Heart left ventricle (tissue), 16 donors: Measurements from ENCODE around the gene SHROOM3. TPM values are rescaled to one million over a fixed set of nuclear protein-coding genes. Genes with fewer than 3 reads are reported as not detected.

Source experiments
- ATAC-seq, 4 donors: fragments of 200-7000 bp; cut with Tn5 transposase; one replicate each; pipeline ENCODE4 v1.9.1; 2020 to 2022; ENCODE audit warnings: moderate library complexity in 4 of 4, mild to moderate bottlenecking in 3 of 4, moderate number of reproducible peaks in 1 of 4
- DNase-seq, 5 donors: peaks; one replicate each; pipeline ENCODE4 v3.0.0-alpha.2; 2020
- H3K27ac ChIP-seq, 12 donors: fragments of 200-600 bp; sonication (generic) in 4 of 12; one replicate each; pipeline versions ENCODE4 v1.5.0 to v1.8.0; 2016 to 2022; ENCODE audit warnings: mild to moderate bottlenecking in 2 of 12
- H3K27me3 ChIP-seq, 9 donors: fragments of 200-600 bp; sonication (generic) in 2 of 9; one replicate each; pipeline versions ENCODE4 v1.5.1 to v1.8.0; 2016 to 2022; ENCODE audit warnings: mild to moderate bottlenecking in 3 of 9
- H3K36me3 ChIP-seq, 9 donors: fragments of 200-600 bp; sonication (generic) in 2 of 9; one replicate each; pipeline versions ENCODE4 v1.5.0 to v1.8.0; 2018 to 2022; ENCODE audit warnings: mild to moderate bottlenecking in 2 of 9
- H3K4me1 ChIP-seq, 12 donors: fragments of 200-600 bp; sonication (generic) in 4 of 12; one replicate each; pipeline versions ENCODE4 v1.5.0 to v1.8.0; 2016 to 2022; ENCODE audit warnings: mild to moderate bottlenecking in 3 of 12
- H3K4me3 ChIP-seq, 12 donors: fragments of 200-600 bp; sonication (generic) in 4 of 12; one replicate each; pipeline versions ENCODE4 v1.5.0 to v1.8.0; 2017 to 2022; ENCODE audit warnings: mild to moderate bottlenecking in 9 of 12, moderate library complexity in 4 of 12
- H3K9me3 ChIP-seq, 12 donors: fragments of 200-600 bp; sonication (generic) in 4 of 12; one replicate each; pipeline versions ENCODE4 v1.5.0 to v1.8.0; 2016 to 2022; ENCODE audit warnings: mild to moderate bottlenecking in 1 of 12
- CTCF ChIP-seq, 12 donors: fragments of 200-600 bp; sonication (generic) in 4 of 12; IDR thresholded peaks; one replicate each; pipeline versions ENCODE4 v1.5.0 to v1.8.0; 2018 to 2022; ENCODE audit warnings: antibody characterized with exemption in 12 of 12, mild to moderate bottlenecking in 5 of 12
- POLR2A ChIP-seq, 2 donors: fragments of 450-650 bp; IDR thresholded peaks; one replicate each; pipeline ENCODE4 v1.6.1; 2017; ENCODE audit warnings: antibody characterized with exemption in 2 of 2, mild to moderate bottlenecking in 2 of 2, moderate library complexity in 2 of 2
- WGBS, 4 donors: extraction: QIAGEN DNeasy Blood & Tissue Kit in 2 of 4; methylation state at CpG; one replicate each; pipeline versions ENCODE4 v1.1.5 to v1.1.7; 2013 to 2018; 5-methylcytosine and 5-hydroxymethylcytosine counted together
- intact Hi-C, 10 donors: fragments of 100-400 bp; cut with DNase I; formaldehyde crosslinking; loops; one replicate each; pipeline versions ENCODE4 v1.11.1 to v1.14.2; 2022
- polyA plus RNA-seq, 2 donors: library from polyadenylated mRNA; stranded (reverse); fragments of 200-250 nt; gene quantifications; one replicate each; pipeline ENCODE4 v1.2.3, GENCODE V29; 2013
- total RNA-seq, 9 donors: library from RNA; depleted of rRNA in 2 of 9; stranded (reverse); fragments of >200 nt in 2 of 9; fragmentation: NEBNext Ultra II Directional in 3 of 9; extraction: Animal tissue kit (Norgen Biotek cat#: 25700) in 3 of 9; gene quantifications; one replicate each; pipeline versions ENCODE4 v1.1.0 to v1.2.4, GENCODE V29; 2016 to 2023
- donor health status: ischemic (EF 13 %, LVEDD 7.1; RV severe dilation, severe dysfunction).
- donor health status: healthy with polysubstance abuse.
- donor health status: DM: no; HTN: yes; CAD: no.
- donor health status: DM: no; HTN: no; CAD: no.
- donor health status: ischemic (EF 25% LVEDD 6.9; RV normal size, moderate dysfunction).
- donor health status: ischemic (EF 25% LVEDD 5.7; RV mildly dilated, moderate dysfunction).
- donor health status: healthy.
- donor health status: DM: yes; HTN: yes; CAD: no.
- donor health status: ischemic (EF 35%, LVEDD 5.7; RV mildly dilated, moderate dysfunction).
- donor health status: nonischemic (EF 11% LVEDD 7.7; RV severe dilation, severe dysfunction).
- donor health status: DM: yes; HTN: yes; CAD: no.
- donor health status: PGD.
- donor health status: ischemic (EF 29% LVEDD 5.4; RV normal size, mild dysfunction).
- donor health status: nonischemic (EF 23%, LVEDD 6.1; RV moderate dilation, normal function).

Gene SHROOM3
- total and polyA plus RNA-seq, 11 donors = 4.6 to 38.5 (median 20.3) TPM

- Histone ChIP-seq H3K36me3 (no peaks in the 10 kb centered on the region), H3K4me3 (no peak overlapping the region), H3K4me1 (peaks cover 0 to 8% (median 0%) of the 10 kb centered on the region in 12 donors), H3K27ac (no peak overlapping the region), H3K27me3 (no peaks in the 10 kb centered on the region), H3K9me3 (no peaks in the 10 kb centered on the region)
- DNase-seq (no peak), ATAC-seq (no peak)
- intact Hi-C loops = loop anchor here in 7 of 10 donors (2.0 to 10.0 kb wide), 7 partner anchors 71 to 508 kb away; partner anchors contain the start of genes FAM47E (in 1 of the 7) and SDAD1 (in 1 of the 7)
- no peak for TF ChIP-seq CTCF (IDR thresholded peaks at IDR 0.05)
- no peak for TF ChIP-seq POLR2A (IDR thresholded peaks at IDR 0.05)
- 74 to 85% (median 82%) methylated on average over 1 of the region's 1 CpG for WGBS, 4 donors
These were observed 67.9 kb downstream of the SHROOM3 start for GRCh38 chr4:76502886-76503285.

- no peak for DNase-seq
- TF ChIP-seq CTCF (IDR thresholded peaks at IDR 0.05) (peak; percentile 49 to 78 (median 67)), POLR2A (IDR thresholded peaks at IDR 0.05) (no peak)
- intact Hi-C loops = loop anchor here (1.0 to 10.0 kb wide), 11 partner anchors 70 to 510 kb away; partner anchors contain the start of genes FAM47E (in 1 of the 10), SDAD1 (in 1 of the 10) and SHROOM3 (in 1 of the 10)
- Histone ChIP-seq H3K4me1 (no peaks in the 10 kb centered on the region), H3K36me3 (no peaks in the 10 kb centered on the region), H3K27ac (no peak overlapping the region), H3K27me3 (no peaks in the 10 kb centered on the region), H3K4me3 (no peak overlapping the region), H3K9me3 (no peaks in the 10 kb centered on the region)
- WGBS, 4 donors = 67 to 74% (median 69%) methylated on average over 2 of the region's 2 CpGs
- ATAC-seq = peak in 2 of 4 donors; percentile 45 to 47
These were observed 69.8 kb downstream of the SHROOM3 start for GRCh38 chr4:76504613-76505465.

GRCh38 chr4:76511947-76512346 lies 76.9 kb downstream of the SHROOM3 start:
- no peak for TF ChIP-seq CTCF (IDR thresholded peaks at IDR 0.05)
- DNase-seq (no peak), ATAC-seq (no peak)
- intact Hi-C loops = loop anchor here (2.0 to 10.0 kb wide), 13 partner anchors 143 to 843 kb away; partner anchors contain the start of gene SEPTIN11 (in 1 of the 10)
- Histone ChIP-seq H3K27me3 (no peaks in the 10 kb centered on the region), H3K4me1 (peaks cover 0 to 8% (median 0%) of the 10 kb centered on the region in 12 donors), H3K36me3 (no peaks in the 10 kb centered on the region), H3K27ac (no peak overlapping the region), H3K4me3 (no peak overlapping the region), H3K9me3 (peaks cover 0 to 10% (median 0%) of the 10 kb centered on the region in 12 donors)
- 74 to 85% (median 80%) methylated on average over 1 of the region's 1 CpG for WGBS, 4 donors

- no peak for ATAC-seq
- no peaks in the 10 kb centered on the region for H3K27me3 ChIP-seq
- intact Hi-C loops = loop anchor here in 9 of 10 donors (5.0 to 10.0 kb wide), 9 partner anchors 141 to 841 kb away; partner anchors contain the start of gene SEPTIN11 (in 1 of the 9)
- no peak overlapping the region for H3K27ac ChIP-seq
- H3K4me1 ChIP-seq = peaks cover 0 to 8% (median 0%) of the 10 kb centered on the region in 12 donors
- no peak for DNase-seq
- peaks cover 0 to 10% (median 0%) of the 10 kb centered on the region in 12 donors for H3K9me3 ChIP-seq
- no peak overlapping the region for H3K4me3 ChIP-seq
- 72 to 83% (median 78%) methylated on average over 7 of the region's 7 CpGs for WGBS, 4 donors
- no peaks in the 10 kb centered on the region for H3K36me3 ChIP-seq
- TF ChIP-seq POLR2A (IDR thresholded peaks at IDR 0.05) (no peak), CTCF (IDR thresholded peaks at IDR 0.05) (no peak)
These were observed 78.5 kb downstream of the SHROOM3 start for GRCh38 chr4:76513482-76513881.
